Spinal cord (tissue), 4 donors: Measurements from ENCODE around the gene BTN2A1. TPM values are rescaled to one million over a fixed set of nuclear protein-coding genes. Genes with fewer than 3 reads are reported as not detected.

ENCODE experiments used
- polyA plus RNA-seq, 2 donors: library from polyadenylated mRNA; unstranded; fragments of 120-200 nt; gene quantifications; one replicate each; pipeline ENCODE4 v1.2.1, GENCODE V29; 2013; ENCODE audit not compliant: insufficient read length in 2 of 2
- small RNA-seq: library from RNA; depleted of rRNA; stranded (forward); fragments of <200 nt; gene quantifications from one replicate; pipeline ENCODE3, GENCODE V24; 2014; ENCODE audit warnings: low replicate concordance
- total RNA-seq, 2 donors: library from RNA; depleted of rRNA in 1 of 2; stranded (reverse); fragments of 120-200 nt in 1 of 2; fragments of >200 nt in 1 of 2; gene quantifications; one replicate each; pipeline versions ENCODE4 v1.2.3 to v1.2.4, GENCODE V29; 2013 to 2014

BTN2A1 gene
- total and polyA plus RNA-seq, 4 donors: 12.3 to 31.4 (median 21.9) TPM

Small RNA genes within 50 kb of the gene (small RNA-seq; reads per million reads assigned to genes)
- not detected for gene RNU6-502P

Other genes with a start within 250 kb of the BTN2A1 start
- 10 to 100 TPM in 1 of 2 donors, 1 to 10 TPM in 1; 9.8 to 19.3 TPM for gene BTN3A2, start 92.8 kb upstream of the BTN2A1 start, total RNA-seq
- 10 to 100 TPM; 11.5 to 12.6 TPM for gene BTN3A2, start 92.8 kb upstream of the BTN2A1 start, polyA plus RNA-seq
- gene BTN2A2, start 74.8 kb upstream of the BTN2A1 start, total RNA-seq: 10 to 100 TPM in 1 of 2 donors, 1 to 10 TPM in 1; 8.1 to 16.1 TPM
- gene BTN2A2, start 74.8 kb upstream of the BTN2A1 start, polyA plus RNA-seq: 10 to 100 TPM in 1 of 2 donors, 1 to 10 TPM in 1; 8.9 to 10.2 TPM
- 10 to 100 TPM; 27.2 to 29.0 TPM for gene BTN3A1, start 55.7 kb upstream of the BTN2A1 start, total RNA-seq
- gene BTN3A1, start 55.7 kb upstream of the BTN2A1 start, polyA plus RNA-seq: 10 to 100 TPM; 22.6 to 24.1 TPM
- 10 to 100 TPM; 17.1 to 19.2 TPM for gene BTN3A3, start 17.5 kb upstream of the BTN2A1 start, total RNA-seq
- gene BTN3A3, start 17.5 kb upstream of the BTN2A1 start, polyA plus RNA-seq: 10 to 100 TPM in 1 of 2 donors, 1 to 10 TPM in 1; 7.2 to 10.4 TPM
- gene BTN1A1, start 42.3 kb downstream of the BTN2A1 start, total RNA-seq: under 1 TPM in 1 of 2 donors, not detected in 1; 0.11 TPM
- gene BTN1A1, start 42.3 kb downstream of the BTN2A1 start, polyA plus RNA-seq: under 1 TPM; 0.08 to 0.11 TPM
- 10 to 100 TPM; 56.7 to 81.1 TPM for gene HMGN4, start 80.4 kb downstream of the BTN2A1 start, total RNA-seq
- 10 to 100 TPM; 46.5 to 60.5 TPM for gene HMGN4, start 80.4 kb downstream of the BTN2A1 start, polyA plus RNA-seq
- 10 to 100 TPM in 1 of 2 donors, 1 to 10 TPM in 1; 8.7 to 11.0 TPM for gene ABT1, start 139.0 kb downstream of the BTN2A1 start, total RNA-seq
- 10 to 100 TPM; 10.6 to 11.2 TPM for gene ABT1, start 139.0 kb downstream of the BTN2A1 start, polyA plus RNA-seq
- 10 to 100 TPM; 34.4 to 41.7 TPM for gene ZNF322, start 201.8 kb downstream of the BTN2A1 start, total RNA-seq
- 10 to 100 TPM; 18.1 to 24.4 TPM for gene ZNF322, start 201.8 kb downstream of the BTN2A1 start, polyA plus RNA-seq